ENCODE data around the gene COMMD7.

GRCh38 chr20:32709632-32710121, 33.6 kb downstream of the COMMD7 start:
- TF ChIP-seq CTCF (IDR thresholded peaks at IDR 0.05; ENCODE audit: poor library complexity, severe bottlenecking) (no peak), RAD21 (conservative IDR thresholded peaks at IDR 0.05) (no peak), SMC3 (conservative IDR thresholded peaks at IDR 0.05; ENCODE audit: poor library complexity) (no peak), REST (IDR thresholded peaks at IDR 0.05; ENCODE audit: borderline replicate concordance) (no peak), EP300 (conservative IDR thresholded peaks at IDR 0.05; ENCODE audit: poor library complexity, severe bottlenecking) (no peak)

All from neural cell (in vitro differentiated cells).